Measurements from ENCODE around the gene ADGRD1. TPM values are rescaled to one million over a fixed set of nuclear protein-coding genes. Genes with fewer than 3 reads are reported as not detected.

ADGRD1 gene
- total and polyA plus RNA-seq, 2 of the 8 experiments (the other 6 are each of a cell fraction or from before 2014, with no cell fraction given), result 0.36 to 0.48 TPM

GRCh38 chr12:131044760-131045381, 91.2 kb downstream of the ADGRD1 start (continued):
- no peak for TF ChIP-seq USF2 (IDR thresholded peaks at IDR 0.05; ENCODE audit: low read length)
- TF ChIP-seq SP2 (IDR thresholded peaks at IDR 0.05; ENCODE audit: low read length), result no peak
- no peak for TF ChIP-seq SP1 (IDR thresholded peaks at IDR 0.05; ENCODE audit: low read depth, low read length)
- TF ChIP-seq EGR1 (IDR thresholded peaks at IDR 0.05; ENCODE audit: borderline replicate concordance, low read depth, low read length), result no peak
- no peak for TF ChIP-seq PHF8 (conservative IDR thresholded peaks at IDR 0.05; ENCODE audit: low read depth, low read length)
- TF ChIP-seq SIN3A (conservative IDR thresholded peaks at IDR 0.05 in 1 of 2, IDR thresholded peaks at IDR 0.05 in 1 of 2; ENCODE audit: low read depth in 1 of 2, low read length in 2 of 2), result no peak
- TF ChIP-seq KDM4A (IDR thresholded peaks at IDR 0.05; ENCODE audit: low read depth, low read length, severe bottlenecking), result no peak
- TF ChIP-seq RBBP5 (IDR thresholded peaks at IDR 0.05; ENCODE audit: borderline replicate concordance, low read depth, low read length), result no peak
- TF ChIP-seq TBP (IDR thresholded peaks at IDR 0.05; ENCODE audit: low read depth, low read length), result no peak
- TF ChIP-seq CHD1 (IDR thresholded peaks at IDR 0.05; ENCODE audit: low read depth, low read length), result no peak

Data from H1 (cell line).